H1 (cell line): ENCODE data around the gene KRT85. TPM values are rescaled to one million over a fixed set of nuclear protein-coding genes. Genes with fewer than 3 reads are reported as not detected.

ENCODE experiments used
- CTCF ChIA-PET: fragments of 300-600 bp; sonication (Branson Sonifier 250); formaldehyde crosslinking; loops from one replicate; lab custom pipeline; 2021; ENCODE audit not compliant: partially characterized antibody; lab: Charles Lee
- POLR2A ChIA-PET: fragments of 300-600 bp; sonication (Branson Sonifier 250); formaldehyde crosslinking; loops from one replicate; lab custom pipeline; 2021; ENCODE audit warnings: inconsistent platforms; ENCODE audit not compliant: partially characterized antibody; lab: Charles Lee
- DNase-seq, 2 experiments: peaks; one replicate each; pipeline versions ENCODE4 v3.0.0 to v3.0.0-alpha.2; 2010 to 2022; ENCODE audit warnings: low spot score in 2 of 2, low read depth in 1 of 2, mixed read lengths in 1 of 2
- FAIRE-seq: peaks from 2 replicates; lab custom pipeline; 2011; peaks lifted over from hg19 to GRCh38; lab: Jason Lieb, UNC
- H2AFZ ChIP-seq: 2 replicates; pipeline ENCODE4 v1.8.1; 2012; ENCODE audit warnings: low read length, inconsistent platforms
- H2AK5ac ChIP-seq: 2 replicates; pipeline ENCODE4 v1.6.1; 2013; ENCODE audit warnings: low read depth, low read length
- H2BK120ac ChIP-seq: replicated peaks from 2 replicates; pipeline ENCODE3; 2013; ENCODE audit warnings: low read depth, low read length, inconsistent platforms
- H2BK12ac ChIP-seq: 2 replicates; pipeline ENCODE4 v1.6.1; 2013; ENCODE audit warnings: low read depth, low read length
- H2BK15ac ChIP-seq: 2 replicates; pipeline ENCODE4 v1.6.1; 2013; ENCODE audit warnings: low read length
- H2BK20ac ChIP-seq: 2 replicates; pipeline ENCODE4 v1.6.1; 2013; ENCODE audit warnings: low read length
- H2BK5ac ChIP-seq: 2 replicates; pipeline ENCODE4 v1.6.1; 2013; ENCODE audit warnings: low read depth, low read length
- H3K14ac ChIP-seq: 2 replicates; pipeline ENCODE4 v1.6.1; 2013; ENCODE audit warnings: inconsistent platforms; ENCODE audit not compliant: insufficient read length
- H3K18ac ChIP-seq: 2 replicates; pipeline ENCODE4 v1.6.1; 2013; ENCODE audit warnings: low read length; ENCODE audit errors: extremely low read depth
- H3K23ac ChIP-seq: 2 replicates; pipeline ENCODE4 v1.6.1; 2013; ENCODE audit warnings: inconsistent platforms; ENCODE audit not compliant: insufficient read length
- H3K23me2 ChIP-seq: 2 replicates; pipeline ENCODE4 v1.6.1; 2013; ENCODE audit warnings: low read depth, low read length
- H3K27ac ChIP-seq: 2 replicates; pipeline ENCODE4 v1.6.1; 2011; ENCODE audit warnings: low read depth, low read length, inconsistent platforms
- H3K27me3 ChIP-seq, 4 experiments: replicated peaks in 1 of 4; 1 replicate in 1 of 4; 2 replicates in 3 of 4; pipeline versions ENCODE4 v1.6.1 to v1.8.1; 2011 to 2013; ENCODE audit warnings: low read length in 3 of 4, mild to moderate bottlenecking in 3 of 4, inconsistent platforms in 2 of 4, mixed read lengths in 2 of 4, moderate library complexity in 1 of 4; ENCODE audit not compliant: control insufficient read depth in 3 of 4, insufficient read depth in 3 of 4; ENCODE audit errors: extremely low read depth in 1 of 4
- H3K36me3 ChIP-seq, 4 experiments: 2 replicates each; pipeline versions ENCODE4 v1.6.1 to v1.8.1; 2011 to 2013; ENCODE audit warnings: mild to moderate bottlenecking in 4 of 4, low read length in 3 of 4, moderate library complexity in 2 of 4, control low read depth in 1 of 4, inconsistent platforms in 1 of 4; ENCODE audit not compliant: insufficient read depth in 4 of 4, control insufficient read depth in 2 of 4
- H3K4ac ChIP-seq: replicated peaks from 2 replicates; pipeline ENCODE3; 2013; ENCODE audit warnings: low read length, low read depth, mixed read lengths, inconsistent platforms; ENCODE audit not compliant: insufficient read length
- H3K4me1 ChIP-seq, 4 experiments: replicated peaks in 1 of 4; 1 replicate in 1 of 4; 2 replicates in 3 of 4; pipeline versions ENCODE4 v1.6.1 to v1.8.1; 2011 to 2013; ENCODE audit warnings: low read length in 3 of 4, inconsistent platforms in 2 of 4, mixed read lengths in 1 of 4; ENCODE audit not compliant: insufficient read depth in 4 of 4, control insufficient read depth in 3 of 4
- H3K4me2 ChIP-seq, 2 experiments: 2 replicates each; pipeline versions ENCODE4 v1.6.1 to v1.8.1; 2011 to 2013; ENCODE audit warnings: low read depth in 2 of 2, low read length in 2 of 2, control low read depth in 1 of 2, inconsistent platforms in 1 of 2, mild to moderate bottlenecking in 1 of 2; ENCODE audit not compliant: insufficient read depth in 1 of 2
- H3K4me3 ChIP-seq, 4 experiments: fragments of 200-600, 300-600 bp in 1 of 4; sonication (generic), shearing (Covaris generic), sonication (Bioruptor Twin) in 1 of 4; 2 replicates each; pipeline versions ENCODE4 v1.5.1 to v1.8.1; 2011 to 2016; ENCODE audit warnings: low read length in 4 of 4, low read depth in 3 of 4, control low read depth in 2 of 4, inconsistent platforms in 2 of 4, mild to moderate bottlenecking in 2 of 4, mixed read lengths in 1 of 4, moderate library complexity in 1 of 4; ENCODE audit not compliant: insufficient read depth in 2 of 4; ENCODE audit errors: extremely low read depth in 1 of 4
- H3K56ac ChIP-seq: replicated peaks from 2 replicates; pipeline ENCODE3; 2013; ENCODE audit warnings: low read depth, mild to moderate bottlenecking, mixed read lengths, low read length, inconsistent platforms; ENCODE audit not compliant: insufficient read length
- H3K79me1 ChIP-seq: 2 replicates; pipeline ENCODE4 v1.6.1; 2013; ENCODE audit warnings: low read depth, low read length, control low read depth
- H3K79me2 ChIP-seq, 2 experiments: 2 replicates each; pipeline versions ENCODE4 v1.6.1 to v1.8.1; 2012 to 2013; ENCODE audit warnings: low read length in 2 of 2, mild to moderate bottlenecking in 2 of 2, inconsistent platforms in 1 of 2; ENCODE audit not compliant: insufficient read depth in 2 of 2, control insufficient read depth in 1 of 2
- H3K9ac ChIP-seq, 4 experiments: replicated peaks in 1 of 4; 1 replicate in 1 of 4; 2 replicates in 3 of 4; pipeline versions ENCODE4 v1.6.1 to v1.8.1; 2011 to 2013; ENCODE audit warnings: low read depth in 3 of 4, low read length in 3 of 4, control low read depth in 2 of 4, mild to moderate bottlenecking in 2 of 4, moderate library complexity in 2 of 4, inconsistent platforms in 1 of 4; ENCODE audit errors: extremely low read depth in 1 of 4
- H3K9me3 ChIP-seq, 2 experiments: 2 replicates each; pipeline versions ENCODE4 v1.6.1 to v1.8.1; 2012 to 2013; ENCODE audit warnings: mild to moderate bottlenecking in 2 of 2, moderate library complexity in 2 of 2, control low read depth in 1 of 2, inconsistent platforms in 1 of 2, low read depth in 1 of 2, low read length in 1 of 2, mixed read lengths in 1 of 2; ENCODE audit not compliant: insufficient read depth in 2 of 2
- H4K20me1 ChIP-seq, 2 experiments: replicated peaks in 1 of 2; 2 replicates each; pipeline versions ENCODE3 to v1.8.1; 2011 to 2013; ENCODE audit warnings: inconsistent platforms in 2 of 2, low read length in 2 of 2, mild to moderate bottlenecking in 1 of 2; ENCODE audit not compliant: insufficient read depth in 2 of 2, control insufficient read depth in 1 of 2
- H4K5ac ChIP-seq: 2 replicates; pipeline ENCODE4 v1.6.1; 2013; ENCODE audit warnings: low read length, low read depth, mixed read lengths, inconsistent platforms; ENCODE audit not compliant: insufficient read length
- H4K8ac ChIP-seq: 2 replicates; pipeline ENCODE4 v1.8.0; 2013; ENCODE audit warnings: mild to moderate bottlenecking, moderate library complexity, low read length, inconsistent platforms; ENCODE audit not compliant: insufficient read depth; ENCODE audit errors: extremely low read depth
- H4K91ac ChIP-seq: replicated peaks from 2 replicates; pipeline ENCODE3; 2013; ENCODE audit warnings: low read length, mixed read lengths, inconsistent platforms; ENCODE audit not compliant: insufficient read length
- ASH2L ChIP-seq: fragments of 200-600, 300-600 bp; sonication (generic); IDR thresholded peaks from one replicate; pipeline ENCODE4 v1.7.1; 2017; ENCODE audit warnings: low read length
- E2F6 ChIP-seq: IDR thresholded peaks from 2 replicates; pipeline ENCODE4 v1.6.1; 2012; ENCODE audit warnings: inconsistent platforms
- JUND ChIP-seq: IDR thresholded peaks from 2 replicates; pipeline ENCODE4 v1.6.1; 2011; ENCODE audit warnings: mild to moderate bottlenecking, improper control_type of control experiment, low read length
- MAFK ChIP-seq: IDR thresholded peaks from 2 replicates; pipeline ENCODE4 v1.6.1; 2012; ENCODE audit warnings: low read depth, mild to moderate bottlenecking, improper control_type of control experiment, low read length
- NANOG ChIP-seq: IDR thresholded peaks from 2 replicates; pipeline ENCODE4 v1.6.1; 2011; ENCODE audit warnings: low read length, low read depth, mild to moderate bottlenecking, inconsistent platforms; ENCODE audit not compliant: insufficient read depth, poor library complexity, severe bottlenecking
- PHF8 ChIP-seq: fragments of 200-600 bp; sonication (generic); conservative IDR thresholded peaks from 2 replicates; pipeline ENCODE4 v1.7.1; 2012; ENCODE audit warnings: low read depth, mild to moderate bottlenecking, inconsistent platforms, low read length, moderate library complexity
- TAF1 ChIP-seq: IDR thresholded peaks from 2 replicates; pipeline ENCODE4 v1.6.1; 2011; ENCODE audit warnings: mild to moderate bottlenecking, low read depth, low read length
- WGBS, 2 experiments: shearing (Covaris generic) in 1 of 2; methylation state at CpG; one replicate each; pipeline versions ENCODE4 v1.1.6 to v1.1.7; 2013 to 2015; ENCODE audit warnings: low lambda C conversion rate in 2 of 2, mixed read lengths in 2 of 2, inconsistent platforms in 1 of 2, low coverage in 1 of 2, missing lambda C conversion rate in 1 of 2; ENCODE audit not compliant: insufficient replicate concordance in 2 of 2, insufficient coverage in 1 of 2, insufficient read length in 1 of 2; ENCODE audit errors: extremely low coverage in 1 of 2, missing lambda C conversion rate in 1 of 2; 5-methylcytosine and 5-hydroxymethylcytosine counted together
- polyA plus RNA-seq, 7 experiments: library from polyadenylated mRNA; depleted of rRNA in 3 of 7; stranded (reverse) in 5 of 7; unstranded in 2 of 7; fragments of >200 nt in 5 of 7; fragments of 200-250 nt in 2 of 7; gene quantifications; 1 replicate in 5 of 7; 2 replicates in 1 of 7; 4 replicates in 1 of 7; pipeline versions ENCODE4 v1.2.1 to v1.2.3, GENCODE V29; 2011 to 2013; ENCODE audit warnings: missing spikeins in 2 of 7, mixed read lengths in 2 of 7
- total RNA-seq: library from RNA; stranded (reverse); fragmentation: NEBNext Ultra II Directional; extraction: Animal tissue kit (Norgen Biotek cat#: 25700); gene quantifications from 2 replicates; pipeline ENCODE4 v1.2.1, GENCODE V29; 2021

KRT85 gene
- total and polyA plus RNA-seq, 2 of the 8 experiments (the other 6 are each of a cell fraction or from before 2014, with no cell fraction given), result not detected

GRCh38 chr12:52396656-52397055, 29.4 kb upstream of the KRT85 start:
- WGBS, 2 experiments, result 94% methylated on average over 8 of the region's 8 CpGs; no CpG with 5 or more reads in 1 of the 2 experiments
- no peaks in the 10 kb centered on the region; a peak in 1 of 7 replicates for H3K4me1 ChIP-seq
- no peak overlapping the region for H4K5ac ChIP-seq
- no peak overlapping the region for H3K9ac ChIP-seq
- H3K36me3 ChIP-seq, result no peaks in the 10 kb centered on the region
- no peak overlapping the region for H2BK5ac ChIP-seq
- no peak for FAIRE-seq
- DNase-seq, result no peak
- no peaks in the 10 kb centered on the region for H3K79me1 ChIP-seq
- no peaks in the 10 kb centered on the region for H4K20me1 ChIP-seq
- no peak overlapping the region for H3K14ac ChIP-seq
- ChIA-PET CTCF (interaction anchor here (0.7 to 11.3 kb wide), 54 partner anchors 10 to 488 kb away, joined by 3 to 112 read pairs (median 10); partner anchors contain the start of genes KRT1, KRT5, KRT6A and KRT71), POLR2A (no interaction called here)
- no peak overlapping the region for H3K23ac ChIP-seq
- no peak overlapping the region for H3K4me2 ChIP-seq
- no peak overlapping the region for H3K27ac ChIP-seq
- no peak overlapping the region for H4K8ac ChIP-seq
- no peaks in the 10 kb centered on the region for H3K79me2 ChIP-seq
- no peak overlapping the region for H2BK15ac ChIP-seq
- no peak overlapping the region for H3K56ac ChIP-seq
- H3K4me3 ChIP-seq, result no peak overlapping the region
- H2AK5ac ChIP-seq, result no peak overlapping the region
- H2AFZ ChIP-seq, result no peak overlapping the region
- peaks cover 0 to 4% (median 0%) of the 10 kb centered on the region in 4 experiments; a peak in 2 of 7 replicates for H3K27me3 ChIP-seq
- H3K23me2 ChIP-seq, result peaks cover 3% of the 10 kb centered on the region; the same call in 1 of the 2 replicates
- H2BK12ac ChIP-seq, result no peak overlapping the region
- H3K18ac ChIP-seq, result no peak overlapping the region
- no peak overlapping the region for H3K4ac ChIP-seq
- TF ChIP-seq ASH2L, result no peak
- no peak for TF ChIP-seq JUND
- no peak for TF ChIP-seq E2F6
- TF ChIP-seq TAF1, result no peak
- no peak for TF ChIP-seq MAFK
- no peak for TF ChIP-seq PHF8
- no peak for TF ChIP-seq NANOG
- H2BK20ac ChIP-seq, result no peak overlapping the region
- H2BK120ac ChIP-seq, result no peak overlapping the region
- no peaks in the 10 kb centered on the region for H3K9me3 ChIP-seq
- no peak overlapping the region for H4K91ac ChIP-seq
